HG03039 (cell line): ENCODE measurements around the gene FIGN.

Experiments
- ATAC-seq: cut with Tn5 transposase; IDR thresholded peaks from one replicate; pipeline ENCODE4 v1.9.1; 2021; ENCODE audit warnings: mild to moderate bottlenecking, moderate library complexity; ENCODE audit not compliant: unreplicated experiment

The FIGN gene

GRCh38 chr2:163572850-163573249 lies 163.0 kb downstream of the FIGN start:
- ATAC-seq, result no peak

GRCh38 chr2:163571423-163572102 lies 164.2 kb downstream of the FIGN start:
- ATAC-seq, result no peak

- ATAC-seq, result no peak
These were observed 165.4 kb downstream of the FIGN start for GRCh38 chr2:163570391-163570790.

- ATAC-seq, result no peak
These were observed 170.6 kb downstream of the FIGN start for GRCh38 chr2:163565192-163565591.

GRCh38 chr2:163564236-163564635 lies 171.6 kb downstream of the FIGN start:
- no peak for ATAC-seq

- no peak for ATAC-seq
These were observed 172.5 kb downstream of the FIGN start for GRCh38 chr2:163563336-163563735.

GRCh38 chr2:163558251-163559021 lies 177.4 kb downstream of the FIGN start:
- no peak for ATAC-seq

- ATAC-seq, result no peak
These were observed 179.3 kb downstream of the FIGN start for GRCh38 chr2:163556511-163556910.

GRCh38 chr2:163554864-163555263 lies 180.9 kb downstream of the FIGN start:
- no peak for ATAC-seq

- ATAC-seq, result no peak
These were observed 182.2 kb downstream of the FIGN start for GRCh38 chr2:163553601-163554000.

- no peak for ATAC-seq
These were observed 183.1 kb downstream of the FIGN start for GRCh38 chr2:163552758-163553157.

- ATAC-seq, result no peak
These were observed 184.0 kb downstream of the FIGN start for GRCh38 chr2:163551616-163552373.

GRCh38 chr2:163548970-163549369 lies 186.8 kb downstream of the FIGN start:
- ATAC-seq, result no peak
